Measurements from ENCODE around the gene ADGRL3. TPM values are rescaled to one million over a fixed set of nuclear protein-coding genes. Genes with fewer than 3 reads are reported as not detected.

The ADGRL3 gene
- total and polyA plus RNA-seq, 12 donors = 2.4 to 182 (median 22.1) TPM

DNA sequence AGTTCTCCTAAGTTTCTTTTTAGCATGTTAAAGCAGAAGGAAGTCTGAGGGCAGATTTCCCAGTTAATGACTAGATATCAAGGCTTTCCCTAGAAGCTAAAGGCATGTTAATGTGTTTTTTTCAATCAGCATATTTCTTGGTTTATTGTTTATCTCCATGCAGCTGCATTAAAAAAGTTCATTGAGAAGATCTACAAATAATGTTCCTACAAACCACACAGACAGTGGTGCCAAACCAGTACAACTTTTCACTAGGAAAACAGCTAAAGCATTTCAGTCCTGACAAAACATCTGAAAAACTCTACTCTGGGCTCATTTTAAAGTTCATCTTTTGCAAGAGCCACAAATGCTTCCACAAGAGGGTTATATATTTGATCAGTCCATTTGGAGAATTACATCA, 320.0 kb downstream of the ADGRL3 start:
- H3K36me3 ChIP-seq (replicated peaks in 1 of 2) = no peaks in the 10 kb centered on the region
- H3K4me3 ChIP-seq = no peak overlapping the region
- no peaks in the 10 kb centered on the region for H3K4me1 ChIP-seq (replicated peaks in 1 of 2)
- no peak overlapping the region for H3K27ac ChIP-seq
- intact Hi-C loops (cut with DNase I) = no loop called here
- no peaks in the 10 kb centered on the region for H3K9me3 ChIP-seq (replicated peaks in 1 of 3)
- DNase-seq = no peak
- no peaks in the 10 kb centered on the region for H3K27me3 ChIP-seq
- TF ChIP-seq, protein P1, sequence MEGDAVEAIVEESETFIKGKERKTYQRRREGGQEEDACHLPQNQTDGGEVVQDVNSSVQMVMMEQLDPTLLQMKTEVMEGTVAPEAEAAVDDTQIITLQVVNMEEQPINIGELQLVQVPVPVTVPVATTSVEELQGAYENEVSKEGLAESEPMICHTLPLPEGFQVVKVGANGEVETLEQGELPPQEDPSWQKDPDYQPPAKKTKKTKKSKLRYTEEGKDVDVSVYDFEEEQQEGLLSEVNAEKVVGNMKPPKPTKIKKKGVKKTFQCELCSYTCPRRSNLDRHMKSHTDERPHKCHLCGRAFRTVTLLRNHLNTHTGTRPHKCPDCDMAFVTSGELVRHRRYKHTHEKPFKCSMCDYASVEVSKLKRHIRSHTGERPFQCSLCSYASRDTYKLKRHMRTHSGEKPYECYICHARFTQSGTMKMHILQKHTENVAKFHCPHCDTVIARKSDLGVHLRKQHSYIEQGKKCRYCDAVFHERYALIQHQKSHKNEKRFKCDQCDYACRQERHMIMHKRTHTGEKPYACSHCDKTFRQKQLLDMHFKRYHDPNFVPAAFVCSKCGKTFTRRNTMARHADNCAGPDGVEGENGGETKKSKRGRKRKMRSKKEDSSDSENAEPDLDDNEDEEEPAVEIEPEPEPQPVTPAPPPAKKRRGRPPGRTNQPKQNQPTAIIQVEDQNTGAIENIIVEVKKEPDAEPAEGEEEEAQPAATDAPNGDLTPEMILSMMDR (IDR thresholded peaks at IDR 0.05) = no peak
- TF ChIP-seq POLR2A (IDR thresholded peaks at IDR 0.05) = no peak

DNA sequence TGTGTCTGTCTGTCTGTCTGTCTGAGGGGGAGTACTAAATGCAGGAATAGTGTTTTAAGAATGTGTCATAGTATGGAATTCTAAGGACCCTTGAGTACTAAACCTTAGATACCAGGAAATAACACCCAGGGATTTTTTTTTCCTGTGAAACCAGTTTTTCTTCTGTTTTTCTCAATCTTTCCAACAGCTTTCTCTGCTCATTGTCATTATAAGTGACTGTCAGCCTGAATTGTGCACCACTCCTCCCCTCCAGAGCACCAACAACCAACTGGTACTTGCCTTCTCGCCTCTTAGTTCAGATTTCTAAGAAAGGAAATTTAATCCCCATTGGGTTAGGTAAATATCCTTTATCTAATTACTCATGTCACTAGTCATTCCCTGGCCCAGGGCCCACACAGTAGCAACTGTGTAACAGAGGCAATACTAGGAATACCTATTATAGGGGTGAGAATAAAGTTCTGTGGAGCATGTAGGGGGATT, 320.6 kb downstream of the ADGRL3 start:
- DNase-seq = no peak
- Histone ChIP-seq H3K4me3 (no peak overlapping the region), H3K36me3 (replicated peaks in 1 of 2) (no peaks in the 10 kb centered on the region), H3K9me3 (replicated peaks in 1 of 3) (no peaks in the 10 kb centered on the region), H3K27me3 (no peaks in the 10 kb centered on the region), H3K27ac (no peak overlapping the region), H3K4me1 (replicated peaks in 1 of 2) (no peaks in the 10 kb centered on the region)
- intact Hi-C loops (cut with DNase I) = no loop called here
- 71 to 87% (median 80%) methylated on average over 1 of the region's 1 CpG for WGBS, 4 donors
- no peak for TF ChIP-seq POLR2A (IDR thresholded peaks at IDR 0.05)
- TF ChIP-seq, protein P1 (IDR thresholded peaks at IDR 0.05) = no peak

DNA sequence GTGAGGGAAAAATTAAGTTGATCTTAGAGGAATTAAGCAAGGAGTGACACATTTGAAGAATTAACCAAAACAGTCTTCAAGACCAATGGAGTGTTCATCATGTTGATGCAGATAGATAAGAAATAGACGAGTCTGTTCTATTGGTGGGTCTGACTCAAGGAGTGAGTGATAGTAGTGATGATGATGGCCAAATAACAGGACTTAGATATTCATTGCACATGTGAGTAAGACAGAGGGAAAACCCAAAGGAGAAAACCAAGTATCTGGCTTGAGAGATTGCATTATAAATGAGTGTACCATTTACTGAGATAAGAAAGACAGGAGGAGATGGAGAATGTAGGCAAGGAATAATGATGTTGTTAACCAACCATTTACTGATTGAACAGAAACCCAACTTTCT, 321.3 kb downstream of the ADGRL3 start:
- DNase-seq = no peak
- Histone ChIP-seq H3K4me1 (replicated peaks in 1 of 2) (no peaks in the 10 kb centered on the region), H3K9me3 (replicated peaks in 1 of 3) (no peaks in the 10 kb centered on the region), H3K27ac (no peak overlapping the region), H3K4me3 (no peak overlapping the region), H3K27me3 (no peaks in the 10 kb centered on the region), H3K36me3 (replicated peaks in 1 of 2) (no peaks in the 10 kb centered on the region)
- TF ChIP-seq POLR2A (IDR thresholded peaks at IDR 0.05) = no peak
- TF ChIP-seq, protein P1 (IDR thresholded peaks at IDR 0.05) = no peak
- 45 to 79% (median 59%) methylated on average over 1 of the region's 1 CpG for WGBS, 4 donors
- intact Hi-C loops (cut with DNase I) = no loop called here

DNA sequence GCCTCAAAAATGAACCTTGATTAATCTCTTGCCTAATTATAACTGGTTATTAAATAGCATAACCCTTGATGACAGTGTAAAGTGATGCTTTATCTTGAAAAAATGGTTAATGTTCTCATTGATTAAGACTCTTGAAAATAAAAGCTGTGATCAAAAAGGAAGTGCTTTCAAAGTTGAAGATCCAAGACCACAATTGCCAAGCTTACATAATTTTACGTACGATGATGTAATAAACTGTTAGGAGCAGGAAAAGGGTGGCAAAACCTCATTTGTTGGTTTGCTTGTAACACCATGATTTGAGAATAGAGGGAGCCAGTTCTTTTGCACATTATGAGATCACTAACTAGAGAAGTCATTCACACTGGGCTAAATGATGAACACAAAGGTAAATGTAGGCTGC, 322.2 kb downstream of the ADGRL3 start:
- Histone ChIP-seq H3K27me3 (no peaks in the 10 kb centered on the region), H3K27ac (no peak overlapping the region), H3K4me3 (no peak overlapping the region), H3K9me3 (replicated peaks in 1 of 3) (no peaks in the 10 kb centered on the region), H3K36me3 (replicated peaks in 1 of 2) (no peaks in the 10 kb centered on the region), H3K4me1 (replicated peaks in 1 of 2) (no peaks in the 10 kb centered on the region)
- no peak for DNase-seq
- TF ChIP-seq, protein P1 (IDR thresholded peaks at IDR 0.05) = no peak
- no peak for TF ChIP-seq POLR2A (IDR thresholded peaks at IDR 0.05)
- intact Hi-C loops (cut with DNase I) = no loop called here
- WGBS, 4 donors = 82 to 96% (median 89%) methylated on average over 2 of the region's 2 CpGs

Data from adrenal gland (tissue), 12 donors.